ENCODE results near the gene CDH23. TPM values are rescaled to one million over a fixed set of nuclear protein-coding genes. Genes with fewer than 3 reads are reported as not detected.

The CDH23 gene
- total RNA-seq, 1 experiment from 2014 or later = 0.06 TPM

- no peak for DNase-seq (ENCODE audit: low read depth)
Measured at GRCh38 chr10:71753091-71753959, 356.6 kb downstream of the CDH23 start.

- no peak for DNase-seq (ENCODE audit: low read depth)
Measured at GRCh38 chr10:71753960-71754505, 357.3 kb downstream of the CDH23 start.

- no peak for DNase-seq (ENCODE audit: low read depth)
Measured at GRCh38 chr10:71754562-71754961, 357.8 kb downstream of the CDH23 start.

GRCh38 chr10:71755179-71755879, 358.6 kb downstream of the CDH23 start:
- no peak for DNase-seq (ENCODE audit: low read depth)

GRCh38 chr10:71756311-71757191, 359.8 kb downstream of the CDH23 start:
- DNase-seq (ENCODE audit: low read depth) = no peak

- DNase-seq (ENCODE audit: low read depth) = no peak
Measured at GRCh38 chr10:71757399-71757922, 360.7 kb downstream of the CDH23 start.

- DNase-seq (ENCODE audit: low read depth) = no peak
Measured at GRCh38 chr10:71761105-71761511, 364.4 kb downstream of the CDH23 start.

GRCh38 chr10:71761541-71762113, 364.9 kb downstream of the CDH23 start:
- no peak for DNase-seq (ENCODE audit: low read depth)

GRCh38 chr10:71762324-71762723, 365.6 kb downstream of the CDH23 start:
- no peak for DNase-seq (ENCODE audit: low read depth)

GRCh38 chr10:71763352-71764127, 366.8 kb downstream of the CDH23 start:
- no peak for DNase-seq (ENCODE audit: low read depth)

- DNase-seq (ENCODE audit: low read depth) = no peak
Measured at GRCh38 chr10:71765176-71765904, 368.6 kb downstream of the CDH23 start.

- no peak for DNase-seq (ENCODE audit: low read depth)
Measured at GRCh38 chr10:71765906-71766716, 369.4 kb downstream of the CDH23 start.

- DNase-seq (ENCODE audit: low read depth) = peak; percentile 98
Measured at GRCh38 chr10:71766717-71767419, 370.1 kb downstream of the CDH23 start.

GRCh38 chr10:71767420-71768035, 370.8 kb downstream of the CDH23 start:
- peak; percentile 65 for DNase-seq (ENCODE audit: low read depth)

- no peak for DNase-seq (ENCODE audit: low read depth)
Measured at GRCh38 chr10:71769279-71769823, 372.6 kb downstream of the CDH23 start.

- peak; percentile 47 for DNase-seq (ENCODE audit: low read depth)
Measured at GRCh38 chr10:71770255-71770654, 373.5 kb downstream of the CDH23 start.

GRCh38 chr10:71770789-71771188, 374.1 kb downstream of the CDH23 start:
- no peak for DNase-seq (ENCODE audit: low read depth)
